Measurements from ENCODE around the gene CA10. TPM values are rescaled to one million over a fixed set of nuclear protein-coding genes. Genes with fewer than 3 reads are reported as not detected.

Gene CA10
- total and polyA plus RNA-seq, 9 of the 15 experiments (the other 6 are each of a cell fraction or from before 2014, with no cell fraction given), result not detected

DNA sequence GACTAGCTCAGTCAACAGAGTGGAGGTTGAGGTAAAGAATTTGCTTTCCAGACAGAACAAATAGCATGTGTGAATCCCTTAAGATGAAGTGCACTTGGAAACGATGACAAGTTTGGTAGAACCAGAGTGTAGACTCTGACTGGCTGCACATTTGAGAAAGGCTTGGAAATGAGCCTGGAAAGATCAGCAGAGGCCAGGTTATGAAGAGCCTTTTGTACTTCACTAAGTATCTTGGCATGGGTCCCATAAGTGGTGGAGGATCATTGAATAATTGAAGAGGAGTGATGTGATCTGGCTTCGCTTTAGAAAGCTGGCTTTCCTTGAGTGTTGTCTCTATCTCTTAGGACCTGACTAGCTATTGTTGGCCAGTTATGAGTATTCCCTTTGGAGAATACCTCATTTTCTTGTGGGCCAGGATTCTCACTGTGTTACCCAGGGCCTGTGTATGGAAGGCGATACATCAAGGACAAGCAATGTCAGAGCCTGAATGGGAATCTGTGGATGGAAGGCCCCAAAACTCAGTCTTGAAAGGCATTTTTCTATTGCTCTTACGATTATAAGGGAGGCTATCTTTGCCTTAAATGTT is 568.4 kb downstream of the CA10 start:
- Histone ChIP-seq H4K20me1 (replicated peaks; ENCODE audit: control insufficient read depth, insufficient read depth, low read length) (no peaks in the 10 kb centered on the region), H3K9me3 (replicated peaks; ENCODE audit: control insufficient read depth, insufficient read depth, low read depth, low read length) (no peaks in the 10 kb centered on the region; the same call in 1 of the 2 replicates), H3K4me3 (no peak overlapping the region), H3K9ac (ENCODE audit: insufficient read depth in 1 of 2, low read depth in 2 of 2, low read length in 2 of 2) (no peak overlapping the region), H3K79me2 (ENCODE audit: control insufficient read depth, insufficient read depth, low read length) (no peaks in the 10 kb centered on the region), H3K27me3 (ENCODE audit: control insufficient read depth in 2 of 2, insufficient read depth in 2 of 2, low read length in 2 of 2) (no peaks in the 10 kb centered on the region), H3K27ac (ENCODE audit: extremely low read depth, low read depth, low read length) (no peak overlapping the region), H3K4me2 (ENCODE audit: insufficient read depth, low read length) (no peak overlapping the region), H3K36me3 (ENCODE audit: control insufficient read depth, insufficient read depth, low read length) (no peaks in the 10 kb centered on the region), H2AFZ (ENCODE audit: low read depth, low read length) (no peak overlapping the region), H3K9me1 (ENCODE audit: control insufficient read depth, insufficient read depth, low read length) (no peaks in the 10 kb centered on the region), H3K4me1 (replicated peaks in 1 of 2; ENCODE audit: control insufficient read depth in 2 of 2, insufficient read depth in 2 of 2, low read length in 2 of 2) (no peaks in the 10 kb centered on the region)
- WGBS (ENCODE audit: insufficient coverage, low coverage, missing lambda C conversion rate), result 0% methylated on average over 4 of the region's 4 CpGs
- intact Hi-C loops (cut with micrococcal nuclease), result no loop called here
- in situ Hi-C loops (cut with MboI), result no loop called here
- POLR2A ChIA-PET, result no interaction called here
- no peak for DNase-seq (ENCODE audit: extremely low read depth in 1 of 4, low spot score in 3 of 4)
- CTCF ChIA-PET (ENCODE audit: low intra/inter-chr PET ratio), result no interaction called here
- ATAC-seq, result no peak
- no TSS peak for BruUV-seq (replicated peaks)
- FAIRE-seq, result no peak
- TF ChIP-seq, protein P1, sequence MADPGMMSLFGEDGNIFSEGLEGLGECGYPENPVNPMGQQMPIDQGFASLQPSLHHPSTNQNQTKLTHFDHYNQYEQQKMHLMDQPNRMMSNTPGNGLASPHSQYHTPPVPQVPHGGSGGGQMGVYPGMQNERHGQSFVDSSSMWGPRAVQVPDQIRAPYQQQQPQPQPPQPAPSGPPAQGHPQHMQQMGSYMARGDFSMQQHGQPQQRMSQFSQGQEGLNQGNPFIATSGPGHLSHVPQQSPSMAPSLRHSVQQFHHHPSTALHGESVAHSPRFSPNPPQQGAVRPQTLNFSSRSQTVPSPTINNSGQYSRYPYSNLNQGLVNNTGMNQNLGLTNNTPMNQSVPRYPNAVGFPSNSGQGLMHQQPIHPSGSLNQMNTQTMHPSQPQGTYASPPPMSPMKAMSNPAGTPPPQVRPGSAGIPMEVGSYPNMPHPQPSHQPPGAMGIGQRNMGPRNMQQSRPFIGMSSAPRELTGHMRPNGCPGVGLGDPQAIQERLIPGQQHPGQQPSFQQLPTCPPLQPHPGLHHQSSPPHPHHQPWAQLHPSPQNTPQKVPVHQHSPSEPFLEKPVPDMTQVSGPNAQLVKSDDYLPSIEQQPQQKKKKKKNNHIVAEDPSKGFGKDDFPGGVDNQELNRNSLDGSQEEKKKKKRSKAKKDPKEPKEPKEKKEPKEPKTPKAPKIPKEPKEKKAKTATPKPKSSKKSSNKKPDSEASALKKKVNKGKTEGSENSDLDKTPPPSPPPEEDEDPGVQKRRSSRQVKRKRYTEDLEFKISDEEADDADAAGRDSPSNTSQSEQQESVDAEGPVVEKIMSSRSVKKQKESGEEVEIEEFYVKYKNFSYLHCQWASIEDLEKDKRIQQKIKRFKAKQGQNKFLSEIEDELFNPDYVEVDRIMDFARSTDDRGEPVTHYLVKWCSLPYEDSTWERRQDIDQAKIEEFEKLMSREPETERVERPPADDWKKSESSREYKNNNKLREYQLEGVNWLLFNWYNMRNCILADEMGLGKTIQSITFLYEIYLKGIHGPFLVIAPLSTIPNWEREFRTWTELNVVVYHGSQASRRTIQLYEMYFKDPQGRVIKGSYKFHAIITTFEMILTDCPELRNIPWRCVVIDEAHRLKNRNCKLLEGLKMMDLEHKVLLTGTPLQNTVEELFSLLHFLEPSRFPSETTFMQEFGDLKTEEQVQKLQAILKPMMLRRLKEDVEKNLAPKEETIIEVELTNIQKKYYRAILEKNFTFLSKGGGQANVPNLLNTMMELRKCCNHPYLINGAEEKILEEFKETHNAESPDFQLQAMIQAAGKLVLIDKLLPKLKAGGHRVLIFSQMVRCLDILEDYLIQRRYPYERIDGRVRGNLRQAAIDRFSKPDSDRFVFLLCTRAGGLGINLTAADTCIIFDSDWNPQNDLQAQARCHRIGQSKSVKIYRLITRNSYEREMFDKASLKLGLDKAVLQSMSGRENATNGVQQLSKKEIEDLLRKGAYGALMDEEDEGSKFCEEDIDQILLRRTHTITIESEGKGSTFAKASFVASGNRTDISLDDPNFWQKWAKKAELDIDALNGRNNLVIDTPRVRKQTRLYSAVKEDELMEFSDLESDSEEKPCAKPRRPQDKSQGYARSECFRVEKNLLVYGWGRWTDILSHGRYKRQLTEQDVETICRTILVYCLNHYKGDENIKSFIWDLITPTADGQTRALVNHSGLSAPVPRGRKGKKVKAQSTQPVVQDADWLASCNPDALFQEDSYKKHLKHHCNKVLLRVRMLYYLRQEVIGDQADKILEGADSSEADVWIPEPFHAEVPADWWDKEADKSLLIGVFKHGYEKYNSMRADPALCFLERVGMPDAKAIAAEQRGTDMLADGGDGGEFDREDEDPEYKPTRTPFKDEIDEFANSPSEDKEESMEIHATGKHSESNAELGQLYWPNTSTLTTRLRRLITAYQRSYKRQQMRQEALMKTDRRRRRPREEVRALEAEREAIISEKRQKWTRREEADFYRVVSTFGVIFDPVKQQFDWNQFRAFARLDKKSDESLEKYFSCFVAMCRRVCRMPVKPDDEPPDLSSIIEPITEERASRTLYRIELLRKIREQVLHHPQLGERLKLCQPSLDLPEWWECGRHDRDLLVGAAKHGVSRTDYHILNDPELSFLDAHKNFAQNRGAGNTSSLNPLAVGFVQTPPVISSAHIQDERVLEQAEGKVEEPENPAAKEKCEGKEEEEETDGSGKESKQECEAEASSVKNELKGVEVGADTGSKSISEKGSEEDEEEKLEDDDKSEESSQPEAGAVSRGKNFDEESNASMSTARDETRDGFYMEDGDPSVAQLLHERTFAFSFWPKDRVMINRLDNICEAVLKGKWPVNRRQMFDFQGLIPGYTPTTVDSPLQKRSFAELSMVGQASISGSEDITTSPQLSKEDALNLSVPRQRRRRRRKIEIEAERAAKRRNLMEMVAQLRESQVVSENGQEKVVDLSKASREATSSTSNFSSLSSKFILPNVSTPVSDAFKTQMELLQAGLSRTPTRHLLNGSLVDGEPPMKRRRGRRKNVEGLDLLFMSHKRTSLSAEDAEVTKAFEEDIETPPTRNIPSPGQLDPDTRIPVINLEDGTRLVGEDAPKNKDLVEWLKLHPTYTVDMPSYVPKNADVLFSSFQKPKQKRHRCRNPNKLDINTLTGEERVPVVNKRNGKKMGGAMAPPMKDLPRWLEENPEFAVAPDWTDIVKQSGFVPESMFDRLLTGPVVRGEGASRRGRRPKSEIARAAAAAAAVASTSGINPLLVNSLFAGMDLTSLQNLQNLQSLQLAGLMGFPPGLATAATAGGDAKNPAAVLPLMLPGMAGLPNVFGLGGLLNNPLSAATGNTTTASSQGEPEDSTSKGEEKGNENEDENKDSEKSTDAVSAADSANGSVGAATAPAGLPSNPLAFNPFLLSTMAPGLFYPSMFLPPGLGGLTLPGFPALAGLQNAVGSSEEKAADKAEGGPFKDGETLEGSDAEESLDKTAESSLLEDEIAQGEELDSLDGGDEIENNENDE (IDR thresholded peaks at IDR 0.05; ENCODE audit: low read depth, low read length), result no peak
- TF ChIP-seq, protein P2, sequence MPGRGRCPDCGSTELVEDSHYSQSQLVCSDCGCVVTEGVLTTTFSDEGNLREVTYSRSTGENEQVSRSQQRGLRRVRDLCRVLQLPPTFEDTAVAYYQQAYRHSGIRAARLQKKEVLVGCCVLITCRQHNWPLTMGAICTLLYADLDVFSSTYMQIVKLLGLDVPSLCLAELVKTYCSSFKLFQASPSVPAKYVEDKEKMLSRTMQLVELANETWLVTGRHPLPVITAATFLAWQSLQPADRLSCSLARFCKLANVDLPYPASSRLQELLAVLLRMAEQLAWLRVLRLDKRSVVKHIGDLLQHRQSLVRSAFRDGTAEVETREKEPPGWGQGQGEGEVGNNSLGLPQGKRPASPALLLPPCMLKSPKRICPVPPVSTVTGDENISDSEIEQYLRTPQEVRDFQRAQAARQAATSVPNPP (IDR thresholded peaks at IDR 0.05; ENCODE audit: borderline replicate concordance, insufficient read depth, insufficient read length), result no peak
- no peak for TF ChIP-seq ZNF717 (CRISPR knock-in tag; IDR thresholded peaks at IDR 0.05)
- TF ChIP-seq SAP30 (IDR thresholded peaks at IDR 0.05; ENCODE audit: borderline replicate concordance, insufficient read depth, low read depth, low read length, poor library complexity, severe bottlenecking), result no peak
- no peak for TF ChIP-seq ZEB2 (IDR thresholded peaks at IDR 0.05)
- TF ChIP-seq, protein P3, sequence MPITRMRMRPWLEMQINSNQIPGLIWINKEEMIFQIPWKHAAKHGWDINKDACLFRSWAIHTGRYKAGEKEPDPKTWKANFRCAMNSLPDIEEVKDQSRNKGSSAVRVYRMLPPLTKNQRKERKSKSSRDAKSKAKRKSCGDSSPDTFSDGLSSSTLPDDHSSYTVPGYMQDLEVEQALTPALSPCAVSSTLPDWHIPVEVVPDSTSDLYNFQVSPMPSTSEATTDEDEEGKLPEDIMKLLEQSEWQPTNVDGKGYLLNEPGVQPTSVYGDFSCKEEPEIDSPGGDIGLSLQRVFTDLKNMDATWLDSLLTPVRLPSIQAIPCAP (CRISPR knock-in tag; IDR thresholded peaks at IDR 0.05; ENCODE audit: borderline replicate concordance), result no peak

Data from K562 (cell line).